Measurements from ENCODE around the gene ACY1.

DNA sequence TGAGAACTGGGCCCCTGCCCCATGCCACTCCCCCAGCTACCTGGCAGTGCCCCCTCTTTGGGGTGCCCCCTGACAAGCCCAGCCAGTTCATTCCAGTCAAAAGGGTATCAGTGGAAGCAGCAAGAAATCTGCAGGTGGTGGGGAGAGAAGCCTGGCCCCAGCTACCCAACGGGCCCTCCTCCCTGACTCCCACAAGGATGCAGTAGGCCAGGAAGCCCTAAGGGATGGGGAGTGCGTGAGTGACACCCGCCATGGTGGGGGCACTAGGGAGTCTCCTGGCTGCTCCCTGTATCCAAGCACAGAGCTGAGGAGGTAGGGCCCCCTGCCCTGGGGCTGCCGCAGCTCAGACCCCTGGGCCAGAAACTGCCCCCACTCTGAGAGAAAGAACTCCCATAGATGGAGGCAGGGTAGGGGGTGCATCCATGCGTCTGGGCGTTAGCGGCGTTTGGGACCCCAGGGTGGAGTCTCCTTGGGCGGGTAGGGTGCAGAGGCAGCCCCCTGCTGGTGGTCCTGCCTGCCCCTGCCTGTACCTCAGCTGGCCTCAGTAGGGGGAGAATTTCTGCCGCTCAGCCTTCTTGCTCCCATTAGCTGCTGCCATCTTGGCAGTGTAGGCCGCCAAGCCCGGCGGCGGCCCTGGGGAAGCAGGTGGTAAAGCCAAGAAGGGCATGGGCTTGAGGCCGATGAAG is 25.7 kb upstream of the ACY1 start:
- TF ChIP-seq, protein P1, sequence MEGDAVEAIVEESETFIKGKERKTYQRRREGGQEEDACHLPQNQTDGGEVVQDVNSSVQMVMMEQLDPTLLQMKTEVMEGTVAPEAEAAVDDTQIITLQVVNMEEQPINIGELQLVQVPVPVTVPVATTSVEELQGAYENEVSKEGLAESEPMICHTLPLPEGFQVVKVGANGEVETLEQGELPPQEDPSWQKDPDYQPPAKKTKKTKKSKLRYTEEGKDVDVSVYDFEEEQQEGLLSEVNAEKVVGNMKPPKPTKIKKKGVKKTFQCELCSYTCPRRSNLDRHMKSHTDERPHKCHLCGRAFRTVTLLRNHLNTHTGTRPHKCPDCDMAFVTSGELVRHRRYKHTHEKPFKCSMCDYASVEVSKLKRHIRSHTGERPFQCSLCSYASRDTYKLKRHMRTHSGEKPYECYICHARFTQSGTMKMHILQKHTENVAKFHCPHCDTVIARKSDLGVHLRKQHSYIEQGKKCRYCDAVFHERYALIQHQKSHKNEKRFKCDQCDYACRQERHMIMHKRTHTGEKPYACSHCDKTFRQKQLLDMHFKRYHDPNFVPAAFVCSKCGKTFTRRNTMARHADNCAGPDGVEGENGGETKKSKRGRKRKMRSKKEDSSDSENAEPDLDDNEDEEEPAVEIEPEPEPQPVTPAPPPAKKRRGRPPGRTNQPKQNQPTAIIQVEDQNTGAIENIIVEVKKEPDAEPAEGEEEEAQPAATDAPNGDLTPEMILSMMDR (IDR thresholded peaks at IDR 0.05), result no peak
- TF ChIP-seq EP300 (IDR thresholded peaks at IDR 0.05) (no peak), POLR2A (IDR thresholded peaks at IDR 0.05) (no peak)

All from suprapubic skin (tissue), 3 donors.